Omental fat pad (tissue), 4 donors: Measurements from ENCODE around the gene CSNK1G1. TPM values are rescaled to one million over a fixed set of nuclear protein-coding genes. Genes with fewer than 3 reads are reported as not detected.

ENCODE experiments used
- ATAC-seq: fragments of 150-250 bp; one replicate; pipeline ENCODE4 v1.9.1; 2016; ENCODE audit warnings: mild to moderate bottlenecking, moderate library complexity; ENCODE audit not compliant: low FRiP score
- DNase-seq: peaks from one replicate; pipeline ENCODE4 v3.0.0-alpha.2; 2019; ENCODE audit warnings: low spot score
- CTCF ChIP-seq, 3 donors: fragments of 450-650 bp; IDR thresholded peaks; one replicate each; pipeline ENCODE4 v1.5.1; 2016 to 2017; ENCODE audit warnings: antibody characterized with exemption in 3 of 3, mild to moderate bottlenecking in 3 of 3, moderate library complexity in 2 of 3
- total RNA-seq, 4 donors: library from RNA; depleted of rRNA; stranded (reverse); fragments of >200 nt; gene quantifications; one replicate each; pipeline ENCODE4 v1.1.0, GENCODE V29; 2016

CSNK1G1 gene
- total RNA-seq, 4 donors from 2014 or later: 13.6 to 23.3 (median 21.7) TPM

GRCh38 chr15:64153480-64154367, 202.2 kb downstream of the CSNK1G1 start:
- peak; percentile 83 for DNase-seq
- peak; percentile 73 for ATAC-seq
- TF ChIP-seq CTCF (IDR thresholded peaks at IDR 0.05): peak in 2 of 3 donors; percentile 65 to 80

- no peak for TF ChIP-seq CTCF (IDR thresholded peaks at IDR 0.05)
- ATAC-seq (no peak), DNase-seq (no peak)
Measured at GRCh38 chr15:64152507-64153387, 203.2 kb downstream of the CSNK1G1 start.

- ATAC-seq (peak; percentile 26), DNase-seq (no peak)
- no peak for TF ChIP-seq CTCF (IDR thresholded peaks at IDR 0.05)
Measured at GRCh38 chr15:64151727-64152506, 204.1 kb downstream of the CSNK1G1 start, which contains the start of gene SNX22. TSS of gene SNX22 (plus strand) at chr15:64151731. CDS start at chr15:64151776, 45 bp downstream.

- DNase-seq: no peak
- ATAC-seq: no peak
- no peak for TF ChIP-seq CTCF (IDR thresholded peaks at IDR 0.05)
Measured at GRCh38 chr15:64149893-64150578, 205.9 kb downstream of the CSNK1G1 start.

GRCh38 chr15:64149424-64149823, 206.5 kb downstream of the CSNK1G1 start:
- DNase-seq (no peak), ATAC-seq (no peak)
- TF ChIP-seq CTCF (IDR thresholded peaks at IDR 0.05): no peak

GRCh38 chr15:64148581-64148980, 207.4 kb downstream of the CSNK1G1 start:
- TF ChIP-seq CTCF (IDR thresholded peaks at IDR 0.05): no peak
- no peak for ATAC-seq
- no peak for DNase-seq
